ENCODE data around the gene GET3.

Gene GET3

DNA sequence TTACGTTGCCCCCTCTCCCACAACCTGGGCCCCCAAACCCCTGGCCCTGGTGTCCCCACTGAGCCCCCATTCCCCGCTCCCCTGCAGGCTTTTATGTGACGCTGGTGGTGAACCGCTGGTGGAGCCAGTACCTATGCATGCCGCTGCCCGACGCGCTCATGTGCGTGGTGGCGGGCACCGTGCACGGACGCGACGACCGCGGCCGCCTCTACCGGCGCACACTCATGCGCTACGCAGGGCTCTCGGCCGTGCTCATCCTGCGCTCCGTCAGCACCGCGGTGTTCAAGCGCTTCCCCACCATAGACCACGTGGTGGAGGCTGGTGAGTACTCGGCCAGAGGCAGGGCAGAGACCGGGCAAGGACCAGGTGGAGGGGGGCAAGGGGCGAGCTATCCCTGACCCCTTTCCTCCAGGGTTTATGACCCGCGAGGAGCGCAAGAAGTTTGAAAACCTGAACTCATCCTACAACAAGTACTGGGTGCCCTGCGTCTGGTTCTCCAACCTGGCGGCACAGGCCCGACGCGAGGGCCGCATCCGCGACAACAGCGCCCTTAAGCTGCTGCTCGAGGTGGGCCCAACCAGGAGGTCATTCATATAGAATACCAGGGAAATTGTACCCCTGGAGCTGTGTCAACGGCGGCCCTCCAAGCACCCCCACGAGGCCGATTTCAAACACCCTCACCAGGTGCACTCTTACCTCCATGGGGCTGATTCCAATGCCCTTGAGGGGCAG, 17.3 kb downstream of the GET3 start:
- no peak for DNase-seq

DNA sequence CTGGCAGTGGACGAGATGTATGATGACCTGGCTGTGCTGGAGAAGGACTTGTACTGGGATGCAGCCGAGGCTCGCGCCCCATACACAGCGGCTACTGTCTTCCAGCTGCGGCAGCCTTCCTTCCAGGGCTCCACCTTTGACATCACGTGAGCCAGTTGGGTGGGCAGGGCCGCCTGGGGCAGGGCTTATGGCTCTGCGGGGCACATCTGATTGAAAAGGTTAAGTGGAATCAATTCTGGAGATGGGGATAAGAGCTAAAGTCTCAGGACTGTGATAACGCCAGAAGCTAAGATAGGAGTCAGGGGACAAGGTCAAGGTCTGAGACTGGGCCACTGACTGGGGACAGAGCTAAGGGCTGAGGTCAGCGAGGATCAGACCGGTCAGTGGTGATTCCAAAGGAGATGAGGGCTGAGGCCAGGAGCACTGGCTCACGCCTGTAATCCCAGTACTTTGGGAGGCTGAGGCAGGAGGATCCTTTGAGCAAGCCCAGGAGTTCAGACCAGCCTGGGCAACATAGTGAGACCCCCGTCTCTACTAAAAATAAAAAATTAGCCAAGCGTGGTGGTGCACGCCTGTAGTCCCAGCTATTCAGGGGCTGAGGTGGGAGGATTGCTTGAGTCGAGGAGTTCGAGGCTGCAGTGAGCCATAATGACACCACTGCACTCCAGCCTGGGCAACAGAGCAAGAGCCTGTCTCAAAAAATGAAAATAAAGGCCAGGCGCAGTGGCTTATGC, 19.0 kb downstream of the GET3 start:
- no peak for DNase-seq

DNA sequence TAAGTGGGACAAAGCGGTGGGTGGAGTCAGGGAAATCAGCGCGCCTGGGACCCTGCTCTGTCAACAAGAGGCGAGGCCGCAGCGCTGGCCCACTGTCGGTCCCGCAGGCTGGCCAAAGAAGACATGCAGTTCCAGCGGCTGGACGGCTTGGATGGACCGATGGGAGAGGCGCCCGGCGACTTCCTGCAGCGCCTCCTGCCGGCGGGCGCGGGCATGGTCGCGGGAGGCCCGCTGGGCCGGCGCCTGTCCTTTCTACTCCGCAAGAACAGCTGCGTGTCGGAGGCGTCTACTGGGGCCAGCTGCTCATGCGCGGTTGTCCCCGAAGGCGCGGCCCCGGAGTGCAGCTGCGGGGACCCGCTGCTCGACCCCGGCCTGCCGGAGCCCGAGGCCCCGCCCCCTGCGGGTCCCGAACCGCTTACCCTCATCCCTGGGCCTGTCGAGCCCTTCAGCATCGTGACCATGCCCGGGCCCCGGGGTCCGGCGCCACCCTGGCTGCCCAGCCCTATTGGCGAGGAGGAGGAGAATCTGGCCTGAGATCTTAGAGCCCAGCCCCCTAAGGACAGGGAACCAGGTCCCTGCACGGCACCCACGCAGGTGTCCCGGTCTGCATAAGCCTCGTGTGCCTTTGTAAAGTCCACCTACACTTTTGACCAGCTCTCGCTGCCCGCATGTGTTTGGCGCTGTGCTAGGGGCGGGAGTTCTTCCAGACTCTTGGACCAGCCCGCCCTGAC, 20.4 kb downstream of the GET3 start:
- DNase-seq: peak; percentile 67

DNA sequence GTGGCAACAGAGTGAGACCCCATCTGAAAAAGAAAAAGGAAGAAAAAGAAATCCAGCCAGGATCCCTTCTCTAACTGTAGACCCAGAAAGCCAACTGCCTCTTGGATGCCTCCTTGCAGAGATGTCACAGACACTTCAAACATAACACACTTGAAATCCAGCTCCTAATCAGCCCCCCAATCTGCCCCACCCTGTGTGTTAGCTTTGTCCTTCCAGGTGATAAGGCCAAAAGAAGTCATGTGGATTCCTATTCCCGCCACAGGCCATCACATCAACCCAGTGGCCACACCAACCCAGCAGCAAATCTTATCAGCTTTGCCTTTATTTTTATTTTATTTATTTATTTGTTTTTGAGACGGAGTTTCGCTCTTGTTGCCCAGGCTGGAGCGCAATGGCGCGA, 22.4 kb downstream of the GET3 start:
- DNase-seq: no peak

DNA sequence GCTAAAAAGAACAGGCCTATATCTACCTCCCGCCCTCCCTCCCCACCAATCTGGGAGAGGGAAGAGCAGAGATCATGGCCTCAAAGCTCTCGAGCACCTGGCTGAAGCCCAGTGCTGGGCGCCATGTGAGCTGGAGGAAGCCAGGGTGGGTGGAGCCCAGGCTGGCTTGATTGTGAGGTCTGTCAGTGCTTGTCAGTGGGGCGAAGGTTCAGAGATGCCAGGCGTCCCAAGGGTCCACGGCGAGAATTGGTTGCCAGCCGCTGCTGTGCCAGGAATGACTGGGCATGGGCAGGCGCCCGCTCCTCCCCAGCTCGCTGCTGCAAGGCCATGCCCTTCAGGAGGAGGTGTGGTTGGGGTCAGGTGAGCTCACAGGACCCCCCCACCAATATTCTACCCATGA, 25.8 kb downstream of the GET3 start:
- DNase-seq: no peak

DNA sequence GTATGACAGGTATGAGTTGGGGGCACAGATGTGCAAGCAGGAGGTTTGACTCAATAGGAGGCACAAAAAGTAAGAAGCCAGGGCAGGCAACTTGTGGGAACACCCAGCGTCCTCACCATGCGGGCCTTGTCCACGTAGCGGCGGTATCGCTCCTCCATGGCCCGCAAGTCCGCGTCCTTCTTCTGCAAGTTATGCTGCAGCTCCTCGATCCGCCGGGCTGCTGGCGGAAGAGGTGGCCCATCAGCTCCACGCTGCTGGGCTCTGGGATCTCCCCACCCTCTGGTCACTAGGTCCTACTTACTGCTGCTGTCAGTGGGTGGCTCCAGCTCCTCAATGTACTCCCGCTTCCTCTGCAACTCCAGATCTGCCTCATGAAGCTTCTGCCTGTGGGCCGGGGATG, 27.4 kb downstream of the GET3 start:
- no peak for DNase-seq

DNA sequence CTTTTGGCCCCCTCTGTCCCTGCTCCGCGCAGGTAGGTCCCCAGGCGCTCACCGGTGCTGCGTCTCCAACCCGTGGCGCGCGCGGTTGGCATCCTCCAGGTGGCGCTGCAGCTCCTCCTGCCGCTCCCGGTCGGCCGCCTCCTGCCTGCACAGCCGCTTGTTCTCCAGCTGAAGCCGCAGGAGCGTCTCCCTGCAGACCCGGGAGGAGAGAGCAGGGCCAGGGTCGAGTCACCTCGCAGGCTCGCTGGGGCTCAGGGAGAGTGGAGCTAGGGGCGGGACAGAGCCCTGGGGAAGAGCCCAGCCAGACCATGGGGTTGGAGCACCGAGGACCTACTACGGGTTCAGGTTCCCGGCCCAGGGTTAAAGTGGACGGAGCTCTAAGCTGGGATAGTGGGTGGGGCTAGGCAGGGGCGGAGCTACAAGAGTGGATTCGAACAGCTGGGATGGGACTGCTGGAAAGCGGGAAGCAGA, 28.8 kb downstream of the GET3 start:
- peak; percentile 36 for DNase-seq

DNA sequence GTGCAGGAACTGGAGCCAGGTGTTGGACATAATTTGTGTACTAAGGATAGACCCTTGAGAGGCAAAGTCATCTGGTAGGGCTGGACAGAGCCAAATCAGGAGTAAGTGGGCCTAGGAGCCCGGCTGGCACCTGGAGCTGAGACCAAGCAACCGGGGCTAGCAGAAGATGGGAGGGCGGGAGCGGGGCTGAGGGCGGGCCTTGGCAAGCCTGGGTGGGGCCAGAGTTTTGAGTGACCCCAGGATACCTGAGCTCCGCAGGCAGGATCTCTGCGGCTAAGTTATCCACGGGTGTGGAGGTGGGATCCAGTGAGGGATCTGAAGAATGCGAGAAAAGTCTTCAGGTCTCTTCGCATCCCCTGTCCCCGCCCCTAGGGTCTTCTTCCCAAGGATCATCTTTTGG, 29.9 kb downstream of the GET3 start:
- DNase-seq: no peak

DNA sequence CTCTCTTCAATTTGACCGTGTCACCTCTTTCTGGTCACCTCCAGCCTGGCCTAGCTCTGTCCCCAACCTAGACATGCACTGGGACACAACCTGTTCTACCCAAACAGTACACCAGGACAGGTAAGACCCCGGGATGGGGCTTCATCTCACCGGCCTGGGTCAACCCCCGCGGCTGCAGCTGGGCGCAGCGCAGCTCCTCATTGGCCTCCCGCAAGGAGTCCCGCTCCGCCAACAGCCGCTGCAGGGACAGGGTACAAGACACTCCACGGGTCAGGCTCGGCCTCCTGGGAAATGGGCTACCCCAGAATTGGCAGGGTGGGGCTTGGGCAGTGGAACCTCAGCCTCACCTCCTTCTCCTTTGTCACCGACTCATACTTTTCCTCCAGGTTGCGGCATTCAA, 30.4 kb downstream of the GET3 start:
- no peak for DNase-seq

DNA sequence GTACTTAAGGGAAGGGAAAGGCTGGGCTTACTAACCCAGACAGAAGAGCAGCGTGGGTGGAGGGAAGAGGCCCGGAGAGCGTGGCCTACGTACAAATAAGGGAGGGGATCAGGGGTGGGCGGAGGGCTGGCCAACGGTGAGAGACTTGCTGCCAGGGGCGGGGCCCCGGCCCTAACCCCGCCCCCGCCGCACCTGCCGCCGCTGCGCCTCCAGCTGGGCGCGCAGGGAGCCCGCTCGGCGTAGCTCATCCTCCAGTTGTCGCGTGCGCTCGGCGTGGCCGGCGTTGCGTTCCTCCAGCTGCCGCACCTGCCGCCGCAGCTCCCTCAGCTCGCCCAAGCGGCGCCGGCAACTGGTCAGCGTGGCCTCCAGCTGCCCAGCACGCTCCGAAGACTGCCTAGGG, 32.4 kb downstream of the GET3 start:
- DNase-seq: no peak

DNA sequence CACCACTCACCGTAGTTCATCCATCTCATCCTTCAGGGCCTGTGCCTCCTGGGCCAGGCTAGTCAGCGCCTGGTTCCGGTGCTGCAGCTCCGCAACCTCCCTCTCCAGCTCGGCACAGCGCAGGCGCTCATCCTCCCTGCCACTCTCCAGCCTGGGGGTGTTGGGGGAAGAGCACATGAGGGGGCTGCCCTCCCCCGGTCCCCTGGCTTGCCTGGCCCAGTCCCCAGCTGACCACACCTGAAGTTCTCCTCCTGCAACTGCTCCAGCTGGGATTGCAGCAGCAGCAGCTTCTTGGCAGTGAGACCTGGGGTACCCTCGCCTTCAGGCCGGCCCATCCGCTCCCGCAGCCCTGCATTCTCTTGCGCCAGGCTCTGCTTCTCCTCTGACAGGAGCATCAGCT, 33.6 kb downstream of the GET3 start:
- no peak for DNase-seq

DNA sequence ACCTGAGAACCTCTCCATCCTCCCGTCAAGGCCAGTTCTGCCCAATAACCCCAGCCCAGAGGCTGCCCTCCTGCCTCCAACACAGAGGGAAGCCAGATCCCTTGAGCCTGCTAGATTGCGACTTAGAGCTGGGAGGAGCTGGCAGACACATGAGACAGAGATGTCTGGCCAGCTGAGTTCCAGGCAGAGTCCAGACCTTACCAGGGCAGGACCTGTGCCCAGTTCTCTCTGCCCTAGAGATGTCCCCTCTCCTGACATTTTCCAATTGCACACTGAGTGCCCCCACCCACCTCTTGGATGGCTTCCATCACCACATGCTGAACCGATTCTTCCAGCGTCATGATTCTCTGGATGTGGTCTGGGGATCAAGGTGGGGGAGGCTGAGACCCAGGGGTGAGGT, 35.0 kb downstream of the GET3 start:
- DNase-seq: no peak

DNA sequence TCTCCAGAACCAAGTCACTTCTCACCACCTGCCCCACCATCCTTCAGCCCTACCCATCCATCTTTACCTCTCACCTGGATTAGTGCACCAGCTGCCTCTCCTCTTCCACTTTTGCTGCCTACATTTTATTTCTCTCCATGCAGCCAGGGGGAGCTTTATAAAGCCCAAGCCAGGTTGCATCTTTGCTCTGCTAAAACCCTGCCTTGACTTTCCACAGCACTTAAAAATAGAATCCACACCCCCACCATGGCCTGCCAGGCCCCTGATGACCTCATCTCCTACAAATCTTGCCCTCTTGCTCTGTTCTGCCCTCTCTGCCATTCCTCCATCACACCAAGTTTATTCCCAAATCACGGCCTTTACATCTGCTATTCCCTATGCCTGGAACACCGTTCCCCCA, 36.3 kb downstream of the GET3 start:
- DNase-seq: no peak

DNA sequence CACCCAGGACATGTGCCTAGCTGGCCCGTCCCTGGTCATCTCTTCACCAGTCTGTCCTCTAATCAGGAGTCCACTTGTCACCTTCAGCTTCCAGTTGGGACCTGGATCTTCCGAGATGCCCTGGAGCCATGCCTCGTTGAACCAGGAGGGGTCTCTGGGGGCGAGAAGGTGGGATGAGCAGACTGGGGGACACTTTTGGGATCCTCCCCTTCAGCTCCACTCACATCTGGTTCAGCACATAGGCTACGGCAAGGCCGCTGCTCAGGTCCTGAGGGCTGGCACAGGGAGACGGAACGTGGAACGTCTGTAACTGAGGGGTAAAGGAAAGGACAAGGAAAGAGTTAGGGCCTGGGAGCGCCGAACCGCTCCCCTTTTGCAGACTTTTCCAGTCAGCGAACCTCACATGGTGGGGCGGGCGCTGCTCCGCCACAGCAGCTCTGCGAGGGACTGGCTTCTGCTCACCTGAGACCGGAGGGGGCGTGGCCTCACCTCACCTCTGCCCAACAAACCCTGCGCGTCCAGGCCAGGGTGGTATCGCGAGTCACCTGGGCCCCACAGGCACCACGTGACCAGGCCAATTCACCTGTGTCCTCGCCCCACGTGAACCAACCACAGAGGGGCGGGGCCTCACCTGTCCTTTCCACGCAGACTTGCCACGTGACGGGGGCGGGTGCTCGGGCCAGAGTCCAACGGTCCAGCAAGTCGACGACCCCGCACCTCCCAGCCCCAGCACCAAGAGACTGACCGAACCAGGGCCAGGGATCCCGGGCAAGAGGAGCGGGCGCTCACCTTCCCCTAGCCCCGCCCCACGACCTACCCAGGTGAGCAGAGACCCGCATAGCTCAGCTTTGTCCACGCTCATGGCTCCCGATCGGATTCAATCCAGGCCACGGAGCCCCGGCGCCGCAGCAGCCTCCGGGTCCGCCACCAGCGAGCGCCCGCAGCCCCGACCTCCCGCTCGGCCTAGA, 37.6 kb downstream of the GET3 start, which contains the start of gene HOOK2:
Gene HOOK2, minus strand, starts transcription at position 965 of the 968 bp plus-strand sequence. Its CDS starts 103 bp downstream, at position 862.
- peak; percentile 91 for DNase-seq

DNA sequence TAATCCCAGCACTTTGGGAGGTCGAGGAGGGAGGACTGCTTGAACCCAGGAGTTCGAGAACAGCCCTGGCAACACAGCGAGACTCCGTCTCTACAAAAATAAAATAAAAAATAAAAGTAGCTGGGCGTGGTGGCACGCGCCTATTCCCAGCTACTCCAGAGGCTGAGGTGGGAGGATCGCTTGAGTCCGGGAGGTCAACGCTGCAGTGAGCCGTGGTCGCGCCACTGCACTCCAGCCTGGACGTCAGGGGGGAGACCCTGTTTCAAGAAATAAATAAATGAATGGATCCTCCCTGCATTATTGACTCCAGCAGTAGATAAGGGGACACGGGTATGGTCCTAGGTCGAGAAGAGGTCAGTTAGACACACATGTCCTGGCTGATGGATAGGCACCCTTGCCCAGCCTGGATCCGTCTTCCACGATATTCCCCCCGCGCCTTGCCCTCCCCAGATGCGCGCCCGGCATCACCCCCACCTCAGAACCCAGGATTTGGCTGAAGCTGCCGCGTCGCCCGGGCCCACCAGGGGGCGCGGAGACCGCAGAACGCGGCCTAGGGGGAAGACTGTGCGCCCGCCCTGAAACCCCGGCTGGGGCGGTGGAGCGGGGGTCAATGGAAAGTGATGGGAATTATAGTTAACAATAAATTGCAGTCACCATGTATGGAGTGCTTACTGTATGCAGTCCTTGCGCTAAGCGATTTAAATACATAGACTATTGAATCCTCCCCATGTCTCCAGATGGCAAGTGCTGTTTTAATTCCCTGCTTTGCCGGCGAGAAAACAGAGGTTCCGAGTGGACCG, 40.1 kb downstream of the GET3 start:
- DNase-seq: peak; percentile 62

DNA sequence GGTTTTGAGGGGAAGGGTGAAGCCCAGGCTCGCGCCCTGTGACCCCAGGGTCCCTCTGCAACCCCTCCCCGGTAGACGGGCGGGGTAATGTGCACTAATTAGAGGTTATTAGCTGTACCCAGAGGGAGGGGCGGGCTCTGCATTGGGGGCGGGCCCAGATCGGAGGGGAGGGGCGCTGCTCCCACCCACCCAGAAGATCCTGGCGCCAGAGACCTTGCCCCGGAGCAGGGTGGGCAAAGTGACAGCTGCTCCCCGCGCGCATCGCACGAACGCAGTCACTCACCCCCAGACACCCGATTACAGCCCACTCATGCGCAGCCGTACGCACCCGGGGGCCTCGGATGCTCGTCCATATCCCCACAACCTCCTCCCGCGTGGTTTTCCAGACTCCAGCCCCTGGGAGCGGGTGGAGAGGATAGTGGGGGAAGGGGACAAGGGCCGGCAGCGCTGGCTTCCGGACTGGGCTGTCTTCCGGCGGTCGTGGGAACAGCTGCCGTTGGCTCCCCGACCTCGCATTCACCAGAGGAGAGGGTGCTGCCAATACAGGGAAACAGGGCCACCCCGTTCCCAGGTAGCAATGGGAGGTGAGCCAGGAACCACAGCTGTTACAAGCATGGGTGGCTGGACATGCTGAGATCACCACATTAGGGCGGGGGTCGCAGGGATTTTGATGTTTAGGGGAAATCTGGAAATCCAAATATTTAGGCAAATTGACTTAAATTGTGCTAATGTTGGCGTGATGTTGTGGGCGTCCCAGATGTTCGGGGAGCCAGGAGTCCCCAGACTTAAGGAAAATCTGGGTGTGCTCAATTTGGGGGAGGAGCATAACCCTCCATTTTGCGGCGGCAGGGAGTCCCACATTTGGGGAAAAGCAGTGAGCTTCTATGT, 41.0 kb downstream of the GET3 start:
- DNase-seq: peak; percentile 67

DNA sequence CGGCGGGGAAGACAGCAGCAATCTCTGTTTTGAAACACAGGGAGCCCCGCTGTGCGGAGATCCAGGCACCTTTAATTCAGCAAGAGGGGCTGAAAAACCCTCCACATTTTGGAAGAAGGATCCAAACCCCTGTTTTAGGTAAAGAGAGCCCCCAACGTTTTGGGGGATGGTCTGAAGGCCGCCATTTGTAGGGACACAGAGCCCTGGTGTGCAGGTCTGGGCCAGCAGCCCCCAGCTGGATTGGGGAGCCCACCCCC, 41.5 kb downstream of the GET3 start:
- DNase-seq: no peak

DNA sequence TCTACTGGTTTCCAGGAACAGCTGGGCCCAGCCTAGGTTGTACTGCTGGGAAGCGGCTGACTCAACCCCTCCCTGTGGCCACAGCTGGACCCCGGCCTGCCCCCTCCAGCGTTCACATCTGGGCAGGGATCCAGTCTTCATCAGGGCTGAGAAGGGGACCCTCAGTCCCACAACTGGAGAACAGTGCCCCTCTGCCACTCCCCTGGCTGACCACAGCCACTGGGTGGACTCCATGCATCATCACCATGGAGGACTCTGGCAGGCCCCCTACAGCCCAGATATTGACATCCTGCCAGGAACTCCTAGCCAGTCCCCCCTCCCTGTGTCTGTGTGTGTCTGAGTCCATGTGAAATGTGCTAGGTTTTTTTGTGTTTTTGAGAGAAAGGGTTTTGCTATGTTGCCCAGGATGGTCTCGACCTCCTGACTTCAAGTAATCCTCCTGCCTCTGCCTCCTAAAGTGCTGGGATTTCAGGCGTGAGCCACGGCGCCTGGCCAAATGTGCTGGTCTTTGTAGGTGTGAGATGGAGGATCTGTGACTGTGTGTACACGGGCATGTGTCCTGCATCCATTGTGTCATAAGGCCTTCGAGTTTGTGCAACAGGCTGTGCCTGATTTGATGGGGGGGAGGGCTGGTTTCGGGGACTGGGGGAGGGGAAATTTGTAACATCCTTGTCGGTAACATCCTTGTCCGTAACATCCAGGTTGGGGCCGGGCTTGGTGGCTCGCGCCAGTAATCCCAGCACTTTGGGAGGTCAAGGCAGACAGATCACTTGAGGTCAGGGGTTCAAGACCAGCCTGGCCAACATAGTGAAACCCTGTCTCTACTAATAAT, 42.1 kb downstream of the GET3 start:
- no peak for DNase-seq

DNA sequence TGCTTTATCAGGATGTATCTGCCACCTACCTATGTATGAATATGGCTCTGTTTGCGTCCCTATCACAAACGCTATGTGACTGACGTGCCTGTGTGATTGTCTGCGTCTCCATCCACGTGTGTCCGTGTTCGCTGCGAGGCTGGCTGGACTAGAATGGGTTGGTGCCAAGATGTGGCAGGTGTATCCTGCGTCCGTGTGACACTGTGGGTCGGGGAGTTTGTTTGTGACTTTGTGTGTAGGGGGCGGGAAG, 44.8 kb downstream of the GET3 start:
- no peak for DNase-seq

Data from NCI-H510A (cell line).